Measurements from ENCODE around the gene ASB6. TPM values are rescaled to one million over a fixed set of nuclear protein-coding genes. Genes with fewer than 3 reads are reported as not detected.

ASB6 gene
- total and polyA plus RNA-seq, 7 donors = 8.4 to 20.8 (median 9.7) TPM

GRCh38 chr9:129685933-129686259 is 43.9 kb upstream of the ASB6 start:
- no peak for DNase-seq
- H3K36me3 ChIP-seq = no peaks in the 10 kb centered on the region
- no peaks in the 10 kb centered on the region for H3K9me3 ChIP-seq
- no peaks in the 10 kb centered on the region for H3K27me3 ChIP-seq
- H3K27ac ChIP-seq = no peak overlapping the region
- TF ChIP-seq, protein P1, sequence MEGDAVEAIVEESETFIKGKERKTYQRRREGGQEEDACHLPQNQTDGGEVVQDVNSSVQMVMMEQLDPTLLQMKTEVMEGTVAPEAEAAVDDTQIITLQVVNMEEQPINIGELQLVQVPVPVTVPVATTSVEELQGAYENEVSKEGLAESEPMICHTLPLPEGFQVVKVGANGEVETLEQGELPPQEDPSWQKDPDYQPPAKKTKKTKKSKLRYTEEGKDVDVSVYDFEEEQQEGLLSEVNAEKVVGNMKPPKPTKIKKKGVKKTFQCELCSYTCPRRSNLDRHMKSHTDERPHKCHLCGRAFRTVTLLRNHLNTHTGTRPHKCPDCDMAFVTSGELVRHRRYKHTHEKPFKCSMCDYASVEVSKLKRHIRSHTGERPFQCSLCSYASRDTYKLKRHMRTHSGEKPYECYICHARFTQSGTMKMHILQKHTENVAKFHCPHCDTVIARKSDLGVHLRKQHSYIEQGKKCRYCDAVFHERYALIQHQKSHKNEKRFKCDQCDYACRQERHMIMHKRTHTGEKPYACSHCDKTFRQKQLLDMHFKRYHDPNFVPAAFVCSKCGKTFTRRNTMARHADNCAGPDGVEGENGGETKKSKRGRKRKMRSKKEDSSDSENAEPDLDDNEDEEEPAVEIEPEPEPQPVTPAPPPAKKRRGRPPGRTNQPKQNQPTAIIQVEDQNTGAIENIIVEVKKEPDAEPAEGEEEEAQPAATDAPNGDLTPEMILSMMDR (IDR thresholded peaks at IDR 0.05) = no peak
- TF ChIP-seq POLR2A (IDR thresholded peaks at IDR 0.05) (no peak), POLR2AphosphoS5 (IDR thresholded peaks at IDR 0.05) (no peak), EP300 (IDR thresholded peaks at IDR 0.05) (no peak)
- H3K4me3 ChIP-seq = no peak overlapping the region
- WGBS, 2 donors = 67 to 76% methylated on average over 3 of the region's 3 CpGs
- intact Hi-C loops (cut with DNase I) = no loop called here
- H3K4me1 ChIP-seq = no peaks in the 10 kb centered on the region

DNA sequence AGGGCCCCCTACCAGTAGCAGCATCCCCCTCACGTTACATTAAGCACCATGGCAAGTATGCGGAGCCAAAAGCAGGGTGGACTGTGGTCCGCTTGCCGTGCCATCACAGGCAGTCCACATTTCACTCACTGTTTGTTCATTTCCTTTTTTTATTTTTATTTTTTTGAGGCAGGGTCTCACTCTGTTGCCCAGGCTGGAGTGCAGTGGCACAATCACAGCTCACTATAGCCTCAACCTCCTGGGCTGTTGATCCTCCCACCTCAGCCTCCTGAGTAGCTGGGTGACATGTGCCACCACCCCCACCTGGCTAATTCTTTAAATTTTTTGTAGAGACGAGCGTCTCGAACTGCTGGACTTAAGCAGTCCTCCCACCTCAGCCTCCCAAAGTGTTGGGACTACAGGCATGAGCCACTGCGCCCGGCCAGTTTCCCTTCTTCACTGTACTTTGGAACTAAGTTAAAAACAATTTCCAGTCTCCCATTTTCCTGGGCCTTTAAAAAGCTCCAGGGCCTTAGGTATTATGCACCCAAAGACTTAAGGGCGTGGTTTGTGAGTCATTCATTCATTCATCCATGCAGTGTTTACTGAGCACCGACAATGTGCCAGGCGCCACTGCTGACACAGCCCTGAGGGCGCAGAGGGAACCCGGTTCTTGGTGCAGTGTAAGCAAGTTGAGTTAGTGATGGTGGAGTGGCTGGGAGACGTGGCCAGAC is 43.4 kb upstream of the ASB6 start:
- Histone ChIP-seq H3K4me1 (no peaks in the 10 kb centered on the region), H3K9me3 (no peaks in the 10 kb centered on the region), H3K27me3 (no peaks in the 10 kb centered on the region), H3K36me3 (no peaks in the 10 kb centered on the region), H3K27ac (no peak overlapping the region), H3K4me3 (no peak overlapping the region)
- DNase-seq = no peak
- WGBS, 2 donors = 66 to 81% methylated on average over 15 of the region's 15 CpGs
- intact Hi-C loops (cut with DNase I) = no loop called here
- TF ChIP-seq, protein P1 (IDR thresholded peaks at IDR 0.05) = no peak
- no peak for TF ChIP-seq POLR2AphosphoS5 (IDR thresholded peaks at IDR 0.05)
- no peak for TF ChIP-seq EP300 (IDR thresholded peaks at IDR 0.05)
- TF ChIP-seq POLR2A (IDR thresholded peaks at IDR 0.05) = no peak

GRCh38 chr9:129682381-129682780 is 40.4 kb upstream of the ASB6 start:
- Histone ChIP-seq H3K36me3 (no peaks in the 10 kb centered on the region), H3K9me3 (no peaks in the 10 kb centered on the region), H3K27me3 (peaks cover 0 to 8% (median 0%) of the 10 kb centered on the region in 3 donors), H3K4me1 (no peaks in the 10 kb centered on the region), H3K4me3 (no peak overlapping the region), H3K27ac (no peak overlapping the region)
- TF ChIP-seq, protein P1 (IDR thresholded peaks at IDR 0.05) = no peak
- TF ChIP-seq POLR2AphosphoS5 (IDR thresholded peaks at IDR 0.05) = no peak
- TF ChIP-seq EP300 (IDR thresholded peaks at IDR 0.05) = no peak
- TF ChIP-seq POLR2A (IDR thresholded peaks at IDR 0.05) = no peak
- 24 to 66% methylated on average over 7 of the region's 7 CpGs for WGBS, 2 donors
- intact Hi-C loops (cut with DNase I) = no loop called here
- DNase-seq = no peak

DNA sequence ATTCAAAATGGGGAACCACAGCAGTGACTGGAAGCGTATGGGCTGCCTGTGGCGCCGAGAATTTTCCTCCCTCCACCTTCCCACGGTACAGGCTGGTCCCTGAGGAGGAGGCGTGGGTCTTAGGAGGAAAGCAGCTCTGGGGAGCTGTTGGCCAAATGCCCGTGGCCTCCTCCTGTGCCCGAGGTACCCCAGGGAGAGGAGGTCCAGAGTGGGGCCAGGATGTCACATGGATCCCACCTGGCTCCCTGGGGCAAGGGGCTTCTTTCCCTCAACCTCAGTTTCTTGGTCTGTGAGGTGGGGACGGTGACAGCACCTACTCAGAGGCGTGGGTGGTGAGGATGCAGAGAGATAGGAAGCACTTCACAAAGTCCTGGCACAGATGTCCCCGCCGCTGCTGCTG is 40.0 kb upstream of the ASB6 start:
- no peak overlapping the region for H3K4me3 ChIP-seq
- H3K27ac ChIP-seq = no peak overlapping the region
- no peaks in the 10 kb centered on the region for H3K9me3 ChIP-seq
- H3K4me1 ChIP-seq = no peaks in the 10 kb centered on the region
- peaks cover 0 to 10% (median 0%) of the 10 kb centered on the region in 3 donors for H3K27me3 ChIP-seq
- 54 to 78% methylated on average over 11 of the region's 11 CpGs for WGBS, 2 donors
- no peak for DNase-seq
- TF ChIP-seq POLR2AphosphoS5 (IDR thresholded peaks at IDR 0.05) (no peak), POLR2A (IDR thresholded peaks at IDR 0.05) (no peak), EP300 (IDR thresholded peaks at IDR 0.05) (no peak)
- TF ChIP-seq, protein P1 (IDR thresholded peaks at IDR 0.05) = no peak
- no peaks in the 10 kb centered on the region for H3K36me3 ChIP-seq
- intact Hi-C loops (cut with DNase I) = no loop called here

- H3K9me3 ChIP-seq = no peaks in the 10 kb centered on the region
- peaks cover 0 to 31% (median 12%) of the 10 kb centered on the region in 3 donors for H3K27me3 ChIP-seq
- TF ChIP-seq, protein P1 (IDR thresholded peaks at IDR 0.05) = no peak
- TF ChIP-seq POLR2AphosphoS5 (IDR thresholded peaks at IDR 0.05) (no peak), POLR2A (IDR thresholded peaks at IDR 0.05) (no peak), EP300 (IDR thresholded peaks at IDR 0.05) (no peak)
- no peak overlapping the region for H3K4me3 ChIP-seq
- 59 to 81% methylated on average over 9 of the region's 9 CpGs for WGBS, 2 donors
- no peak for DNase-seq
- intact Hi-C loops (cut with DNase I) = no loop called here
- peaks cover 0 to 6% (median 5%) of the 10 kb centered on the region in 4 donors for H3K4me1 ChIP-seq
- H3K27ac ChIP-seq = no peak overlapping the region
- no peaks in the 10 kb centered on the region for H3K36me3 ChIP-seq
These were observed 37.6 kb upstream of the ASB6 start for GRCh38 chr9:129679537-129679936.

All from sigmoid colon (tissue), 7 donors.